Body of pancreas (tissue), 4 donors: Measurements from ENCODE around the gene BTN3A1. TPM values are rescaled to one million over a fixed set of nuclear protein-coding genes. Genes with fewer than 3 reads are reported as not detected.

ENCODE experiments used
- ATAC-seq: fragments of 150-250 bp; one replicate; pipeline ENCODE4 v1.9.1; 2016
- DNase-seq, 4 donors: peaks; one replicate each; pipeline ENCODE4 v3.0.0-alpha.2; 2019
- H3K27ac ChIP-seq, 4 donors: fragments of 200-600 bp; sonication (generic); 1 replicate in 3 of 4; 2 replicates in 1 of 4; pipeline versions ENCODE4 v1.5.1 to v1.6.1; 2016 to 2019; ENCODE audit warnings: mild to moderate bottlenecking in 1 of 4, mixed read lengths in 1 of 4, moderate library complexity in 1 of 4
- H3K27me3 ChIP-seq, 2 donors: fragments of 200-600 bp; sonication (generic); one replicate each; pipeline ENCODE4 v1.6.0; 2016; ENCODE audit warnings: mild to moderate bottlenecking in 1 of 2
- H3K36me3 ChIP-seq, 2 donors: fragments of 200-600 bp; sonication (generic); replicated peaks in 1 of 2; 2 replicates each; pipeline ENCODE4 v1.5.1; 2016; ENCODE audit warnings: low read depth in 2 of 2; ENCODE audit not compliant: insufficient read depth in 1 of 2
- H3K4me1 ChIP-seq: fragments of 200-600 bp; sonication (generic); one replicate; pipeline ENCODE4 v1.6.0; 2016
- H3K4me3 ChIP-seq, 2 donors: fragments of 200-600 bp; sonication (generic); 1 replicate in 1 of 2; 2 replicates in 1 of 2; pipeline ENCODE4 v1.5.1; 2016 to 2019
- H3K9me3 ChIP-seq, 3 donors: fragments of 200-600 bp; sonication (generic); 1 replicate in 2 of 3; 2 replicates in 1 of 3; pipeline ENCODE4 v1.5.1; 2016
- POLR2A ChIP-seq, 3 donors: fragments of 450-650 bp; IDR thresholded peaks; one replicate each; pipeline ENCODE4 v1.6.1; 2016; ENCODE audit warnings: antibody characterized with exemption in 3 of 3, mild to moderate bottlenecking in 2 of 3
- WGBS, 2 donors: methylation state at CpG; one replicate each; pipeline ENCODE4 v1.1.5; 2017; 5-methylcytosine and 5-hydroxymethylcytosine counted together
- intact Hi-C: fragments of 100-400 bp; cut with DNase I; formaldehyde crosslinking; loops from one replicate; pipeline ENCODE4 v1.15.1; 2023
- total RNA-seq, 2 donors: library from RNA; depleted of rRNA; stranded (reverse); fragments of >200 nt; gene quantifications; one replicate each; pipeline ENCODE4 v1.1.0, GENCODE V29; 2016
- TF ChIP-seq, protein P1 (sequence below), 7 experiments: fragments of 450-650 bp in 4 of 7; fragments of 200-600 bp in 3 of 7; sonication (generic) in 3 of 7; IDR thresholded peaks; one replicate each; pipeline ENCODE4 v1.5.1; 2016 to 2019; ENCODE audit warnings: antibody characterized with exemption in 7 of 7

Gene BTN3A1
- total RNA-seq, 2 donors from 2014 or later, result 9.2 to 11.4 TPM

GRCh38 chr6:26436018-26436417 is 33.9 kb downstream of the BTN3A1 start:
- TF ChIP-seq, protein P1, sequence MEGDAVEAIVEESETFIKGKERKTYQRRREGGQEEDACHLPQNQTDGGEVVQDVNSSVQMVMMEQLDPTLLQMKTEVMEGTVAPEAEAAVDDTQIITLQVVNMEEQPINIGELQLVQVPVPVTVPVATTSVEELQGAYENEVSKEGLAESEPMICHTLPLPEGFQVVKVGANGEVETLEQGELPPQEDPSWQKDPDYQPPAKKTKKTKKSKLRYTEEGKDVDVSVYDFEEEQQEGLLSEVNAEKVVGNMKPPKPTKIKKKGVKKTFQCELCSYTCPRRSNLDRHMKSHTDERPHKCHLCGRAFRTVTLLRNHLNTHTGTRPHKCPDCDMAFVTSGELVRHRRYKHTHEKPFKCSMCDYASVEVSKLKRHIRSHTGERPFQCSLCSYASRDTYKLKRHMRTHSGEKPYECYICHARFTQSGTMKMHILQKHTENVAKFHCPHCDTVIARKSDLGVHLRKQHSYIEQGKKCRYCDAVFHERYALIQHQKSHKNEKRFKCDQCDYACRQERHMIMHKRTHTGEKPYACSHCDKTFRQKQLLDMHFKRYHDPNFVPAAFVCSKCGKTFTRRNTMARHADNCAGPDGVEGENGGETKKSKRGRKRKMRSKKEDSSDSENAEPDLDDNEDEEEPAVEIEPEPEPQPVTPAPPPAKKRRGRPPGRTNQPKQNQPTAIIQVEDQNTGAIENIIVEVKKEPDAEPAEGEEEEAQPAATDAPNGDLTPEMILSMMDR (IDR thresholded peaks at IDR 0.05), result no peak
- no peak for TF ChIP-seq POLR2A (IDR thresholded peaks at IDR 0.05)
- DNase-seq, result no peak
- no peak overlapping the region for H3K4me3 ChIP-seq
- H3K27me3 ChIP-seq, result no peaks in the 10 kb centered on the region
- H3K36me3 ChIP-seq, result no peaks in the 10 kb centered on the region
- intact Hi-C loops, result no loop called here
- ATAC-seq, result no peak
- H3K4me1 ChIP-seq, result peaks cover 11% of the 10 kb centered on the region
- WGBS, 2 donors, result 76 to 79% methylated on average over 4 of the region's 4 CpGs
- H3K27ac ChIP-seq, result no peak overlapping the region
- no peaks in the 10 kb centered on the region for H3K9me3 ChIP-seq

DNA sequence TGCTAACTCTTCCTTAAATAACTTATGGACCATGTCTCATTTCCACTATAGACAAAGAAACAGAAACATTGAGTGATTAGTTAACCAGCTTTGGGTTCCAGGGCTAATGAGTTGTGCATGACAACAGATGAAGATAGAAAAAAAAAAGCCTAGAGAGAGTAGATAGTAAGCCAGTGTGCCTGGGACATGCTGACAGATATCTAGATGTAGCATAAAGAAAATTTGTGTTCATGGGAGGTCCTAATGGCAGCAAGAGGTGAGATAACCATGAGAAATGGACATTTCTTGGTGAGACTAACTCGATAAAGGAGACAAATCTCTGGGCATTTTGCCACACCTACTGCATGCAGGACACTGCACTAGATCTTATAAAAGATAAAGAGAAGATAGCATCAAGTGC is 35.5 kb downstream of the BTN3A1 start:
- no peak for ATAC-seq
- Histone ChIP-seq H3K36me3 (no peaks in the 10 kb centered on the region), H3K27ac (no peak overlapping the region), H3K4me3 (no peak overlapping the region), H3K9me3 (no peaks in the 10 kb centered on the region), H3K27me3 (no peaks in the 10 kb centered on the region), H3K4me1 (peaks cover 11% of the 10 kb centered on the region)
- 77 to 88% methylated on average over 1 of the region's 1 CpG for WGBS, 2 donors
- intact Hi-C loops, result no loop called here
- no peak for TF ChIP-seq POLR2A (IDR thresholded peaks at IDR 0.05)
- TF ChIP-seq, protein P1 (IDR thresholded peaks at IDR 0.05), result no peak
- DNase-seq, result no peak

DNA sequence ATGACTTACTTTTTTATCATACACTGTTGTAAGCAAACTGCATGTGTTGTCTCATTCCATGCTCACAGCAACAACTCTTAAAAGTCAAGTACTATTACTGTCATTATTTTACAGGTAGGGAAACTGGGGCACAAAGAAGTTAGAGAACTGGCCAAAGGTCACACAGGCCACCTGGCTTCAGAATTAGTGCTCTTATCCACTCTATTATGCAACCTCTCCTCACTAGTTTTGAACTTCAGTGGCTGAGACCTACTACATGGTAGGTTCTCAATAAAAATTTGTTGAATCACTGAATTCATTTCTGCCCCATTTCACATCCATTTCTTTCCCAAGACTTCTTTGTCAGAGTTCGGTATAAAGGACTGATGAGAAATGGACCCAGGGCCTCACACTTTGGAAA is 35.9 kb downstream of the BTN3A1 start:
- 95 to 100% methylated on average over 1 of the region's 1 CpG for WGBS, 2 donors
- no peak for ATAC-seq

GRCh38 chr6:26439151-26440125 is 37.4 kb downstream of the BTN3A1 start:
- Histone ChIP-seq H3K9me3 (no peaks in the 10 kb centered on the region), H3K4me3 (no peak overlapping the region), H3K4me1 (peaks cover 11% of the 10 kb centered on the region), H3K27ac (peak overlapping the region in 3 of 4 donors; percentile 69 to 82 (median 82)), H3K36me3 (no peaks in the 10 kb centered on the region), H3K27me3 (no peaks in the 10 kb centered on the region)
- ATAC-seq, result no peak
- 55 to 56% methylated on average over 7 of the region's 7 CpGs for WGBS, 2 donors
- intact Hi-C loops, result no loop called here
- no peak for TF ChIP-seq POLR2A (IDR thresholded peaks at IDR 0.05)
- TF ChIP-seq, protein P1 (IDR thresholded peaks at IDR 0.05), result no peak
- DNase-seq, result no peak

More for the DNA sequence above, 35.9 kb downstream of the BTN3A1 start:
- Histone ChIP-seq H3K4me1 (peaks cover 11% of the 10 kb centered on the region), H3K27ac (no peak overlapping the region), H3K9me3 (no peaks in the 10 kb centered on the region), H3K4me3 (no peak overlapping the region), H3K36me3 (no peaks in the 10 kb centered on the region), H3K27me3 (no peaks in the 10 kb centered on the region)
- no peak for DNase-seq
- TF ChIP-seq POLR2A (IDR thresholded peaks at IDR 0.05), result no peak
- TF ChIP-seq, protein P1 (IDR thresholded peaks at IDR 0.05), result no peak
- intact Hi-C loops, result no loop called here
